Naive thymus-derived CD8-positive, alpha-beta T cell (primary cell): ENCODE measurements around the gene RPH3AL. TPM values are rescaled to one million over a fixed set of nuclear protein-coding genes. Genes with fewer than 3 reads are reported as not detected.
"Not testable (repeated sequence)": the region's sequence is repeated elsewhere in the genome, so short reads cannot be mapped to it uniquely, and the experiment has no call there.

Source experiments
- ATAC-seq, 2 donors: fragments of 150-1000 bp; cut with Tn5 transposase in 1 of 2; sonication (Bioruptor Pico), chemical (Tn5 transposase) in 1 of 2; 1 replicate in 1 of 2; 2 replicates in 1 of 2; pipeline ENCODE4 v1.10.0; 2021; ENCODE audit warnings: mild to moderate bottlenecking in 2 of 2, moderate library complexity in 2 of 2
- POLR2A ChIA-PET: fragments of 350-600 bp; sonication (Branson Sonifier 250); formaldehyde crosslinking; loops from one replicate; lab custom pipeline; 2021; ENCODE audit warnings: antibody characterized with exemption; lab: Charles Lee
- DNase-seq, 10 donors: peaks; one replicate each; pipeline versions ENCODE4 v3.0.0 to v3.0.0-alpha.2; 2020 to 2022
- H3K27ac Mint-ChIP-seq, 10 donors: one replicate each; pipeline ENCODE4 v1.8.0; 2020 to 2022; ENCODE audit warnings: mild to moderate bottlenecking in 10 of 10, mixed read lengths in 10 of 10, moderate library complexity in 4 of 10, inconsistent platforms in 1 of 10
- H3K27me3 Mint-ChIP-seq, 5 donors: one replicate each; pipeline ENCODE4 v1.8.0; 2021 to 2022; ENCODE audit warnings: mixed read lengths in 5 of 5
- H3K36me3 Mint-ChIP-seq, 3 donors: one replicate each; pipeline ENCODE4 v1.8.0; 2020 to 2022; ENCODE audit warnings: mixed read lengths in 3 of 3, mild to moderate bottlenecking in 2 of 3, inconsistent platforms in 1 of 3
- H3K4me1 Mint-ChIP-seq, 4 donors: one replicate each; pipeline ENCODE4 v1.8.0; 2021 to 2022; ENCODE audit warnings: mixed read lengths in 4 of 4
- H3K4me3 Mint-ChIP-seq, 10 donors: one replicate each; pipeline ENCODE4 v1.8.0; 2020 to 2022; ENCODE audit warnings: mild to moderate bottlenecking in 10 of 10, mixed read lengths in 10 of 10, moderate library complexity in 6 of 10, inconsistent platforms in 1 of 10
- H3K9me3 Mint-ChIP-seq, 9 donors: one replicate each; pipeline ENCODE4 v1.8.0; 2020 to 2022; ENCODE audit warnings: mixed read lengths in 9 of 9, mild to moderate bottlenecking in 3 of 9, inconsistent platforms in 1 of 9, moderate library complexity in 1 of 9
- polyA plus RNA-seq, 3 donors: library from polyadenylated mRNA; unstranded; fragments of 300-500 nt; fragmentation: Illumina TruSeq; gene quantifications; one replicate each; pipeline ENCODE4 v1.2.3, GENCODE V29; 2021
- total RNA-seq, 8 experiments: library from RNA in 2 of 8; stranded (reverse) in 2 of 8; gene quantifications; one replicate each; pipeline ENCODE4 v1.2.3 and lab custom pipeline; 2021 to 2026

RPH3AL gene
- total and polyA plus RNA-seq, 5 experiments from 2014 or later, result 1.9 to 30.0 (median 5.7) TPM

DNA sequence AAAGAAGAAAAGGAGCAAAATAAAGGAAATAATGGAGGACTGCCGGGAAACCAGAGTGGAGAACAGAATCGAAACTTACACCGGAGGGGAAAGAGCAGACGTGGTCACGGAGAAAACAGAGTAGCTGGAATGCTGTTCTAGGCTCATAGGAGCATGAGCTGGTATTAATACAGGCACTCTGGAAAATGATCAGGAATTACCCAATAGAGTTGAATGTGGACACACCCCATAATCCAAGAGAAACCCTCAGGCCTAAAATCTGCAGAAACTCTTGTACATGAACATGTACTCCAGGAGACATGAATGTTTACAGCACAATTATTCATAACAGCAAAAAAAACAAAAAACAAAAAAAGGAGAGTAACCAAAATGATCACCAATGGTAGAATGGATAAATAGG, 77.7 kb downstream of the RPH3AL start:
- H3K4me1 Mint-ChIP-seq, result no peaks in the 10 kb centered on the region
- no peak overlapping the region for H3K4me3 Mint-ChIP-seq
- peaks cover 0 to 1% (median 0%) of the 10 kb centered on the region in 5 donors for H3K27me3 Mint-ChIP-seq
- H3K27ac Mint-ChIP-seq, result peak overlapping the region in 2 of 10 donors; percentile 37 to 46
- ATAC-seq (no peak), DNase-seq (no peak)
- no peaks in the 10 kb centered on the region for H3K9me3 Mint-ChIP-seq
- H3K36me3 Mint-ChIP-seq, result peaks cover 0 to 9% (median 0%) of the 10 kb centered on the region in 3 donors
- POLR2A ChIA-PET, result no interaction called here

DNA sequence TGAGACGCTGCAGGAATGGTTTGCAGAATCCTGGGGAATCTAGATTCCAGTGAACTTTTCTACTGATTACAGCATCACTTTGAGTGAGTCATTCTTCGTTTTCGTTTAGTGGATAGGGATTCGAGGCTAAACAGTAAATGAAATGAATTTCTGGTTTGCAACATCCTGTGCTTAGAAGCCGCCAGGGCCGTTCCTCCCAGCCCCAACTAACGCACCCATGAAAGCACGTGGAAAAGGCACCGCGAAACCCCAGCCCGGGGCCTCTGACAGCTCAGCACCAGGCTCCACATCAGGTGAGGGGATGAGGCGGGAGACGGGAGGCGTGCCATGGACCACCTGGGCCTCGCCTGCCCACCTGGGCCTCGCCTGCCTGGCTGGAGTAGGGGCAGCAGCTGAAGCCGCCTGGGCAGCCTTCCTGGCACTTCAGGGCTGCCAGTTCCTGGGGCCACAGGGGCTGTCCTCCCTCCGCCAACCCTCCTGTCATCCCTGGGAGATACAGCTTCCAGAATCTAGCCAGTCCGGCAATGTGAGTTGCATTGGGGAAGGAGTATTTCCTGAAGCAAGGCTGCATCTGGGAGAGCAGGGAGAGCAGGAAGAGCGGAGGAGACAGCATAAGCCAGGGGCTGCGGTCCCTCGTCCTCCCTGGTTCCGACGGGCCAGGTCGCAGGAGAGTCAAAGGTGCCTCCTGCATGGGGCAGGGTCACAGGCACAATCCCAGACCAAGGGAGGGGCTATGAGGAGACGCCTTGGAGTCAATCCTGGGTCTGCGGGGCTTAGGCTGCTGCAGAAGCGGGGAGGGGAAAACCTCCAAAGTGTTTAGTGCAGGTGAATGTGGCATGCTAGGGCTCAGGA, 78.4 kb downstream of the RPH3AL start:
- DNase-seq, result peak in 1 of 10 donors; percentile 21
- ATAC-seq, result no peak
- no peaks in the 10 kb centered on the region for H3K9me3 Mint-ChIP-seq

DNA sequence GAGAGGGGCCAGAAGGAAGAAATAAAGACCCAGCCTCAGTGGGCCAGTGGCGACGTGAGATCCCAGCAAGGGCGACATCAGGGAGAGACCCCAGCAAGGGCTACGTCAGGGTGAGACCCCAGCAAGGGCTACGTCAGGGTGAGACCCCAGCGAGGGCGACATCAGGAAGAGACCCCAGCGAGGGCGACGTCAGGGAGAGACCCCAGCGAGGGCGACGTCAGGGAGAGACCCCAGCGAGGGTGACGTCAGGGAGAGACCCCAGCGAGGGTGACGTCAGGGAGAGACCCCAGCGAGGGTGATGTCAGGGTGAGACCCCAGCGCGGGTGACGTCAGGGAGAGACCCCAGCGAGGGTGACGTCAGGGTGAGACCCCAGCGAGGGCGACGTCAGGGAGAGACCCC, 79.8 kb downstream of the RPH3AL start:
- H3K36me3 Mint-ChIP-seq, H3K4me3 Mint-ChIP-seq, H3K27ac Mint-ChIP-seq, H3K9me3 Mint-ChIP-seq, POLR2A ChIA-PET, H3K27me3 Mint-ChIP-seq, H3K4me1 Mint-ChIP-seq, ATAC-seq: not testable (repeated sequence)
- DNase-seq, result peak in 1 of 10 donors; percentile 24

More for the DNA sequence above, 78.4 kb downstream of the RPH3AL start:
- POLR2A ChIA-PET, result no interaction called here
- Mint-ChIP-seq H3K4me3 (no peak overlapping the region), H3K27ac (peak overlapping the region in 1 of 10 donors; percentile 37), H3K27me3 (peaks cover 0 to 1% (median 0%) of the 10 kb centered on the region in 5 donors), H3K4me1 (no peaks in the 10 kb centered on the region), H3K36me3 (peaks cover 0 to 9% (median 0%) of the 10 kb centered on the region in 3 donors)

- POLR2A ChIA-PET, DNase-seq, H3K4me1 Mint-ChIP-seq, H3K27me3 Mint-ChIP-seq, H3K4me3 Mint-ChIP-seq, ATAC-seq, H3K9me3 Mint-ChIP-seq, H3K36me3 Mint-ChIP-seq, H3K27ac Mint-ChIP-seq: not testable (repeated sequence)
Observed at GRCh38 chr17:271928-272623, 80.5 kb downstream of the RPH3AL start.

DNA sequence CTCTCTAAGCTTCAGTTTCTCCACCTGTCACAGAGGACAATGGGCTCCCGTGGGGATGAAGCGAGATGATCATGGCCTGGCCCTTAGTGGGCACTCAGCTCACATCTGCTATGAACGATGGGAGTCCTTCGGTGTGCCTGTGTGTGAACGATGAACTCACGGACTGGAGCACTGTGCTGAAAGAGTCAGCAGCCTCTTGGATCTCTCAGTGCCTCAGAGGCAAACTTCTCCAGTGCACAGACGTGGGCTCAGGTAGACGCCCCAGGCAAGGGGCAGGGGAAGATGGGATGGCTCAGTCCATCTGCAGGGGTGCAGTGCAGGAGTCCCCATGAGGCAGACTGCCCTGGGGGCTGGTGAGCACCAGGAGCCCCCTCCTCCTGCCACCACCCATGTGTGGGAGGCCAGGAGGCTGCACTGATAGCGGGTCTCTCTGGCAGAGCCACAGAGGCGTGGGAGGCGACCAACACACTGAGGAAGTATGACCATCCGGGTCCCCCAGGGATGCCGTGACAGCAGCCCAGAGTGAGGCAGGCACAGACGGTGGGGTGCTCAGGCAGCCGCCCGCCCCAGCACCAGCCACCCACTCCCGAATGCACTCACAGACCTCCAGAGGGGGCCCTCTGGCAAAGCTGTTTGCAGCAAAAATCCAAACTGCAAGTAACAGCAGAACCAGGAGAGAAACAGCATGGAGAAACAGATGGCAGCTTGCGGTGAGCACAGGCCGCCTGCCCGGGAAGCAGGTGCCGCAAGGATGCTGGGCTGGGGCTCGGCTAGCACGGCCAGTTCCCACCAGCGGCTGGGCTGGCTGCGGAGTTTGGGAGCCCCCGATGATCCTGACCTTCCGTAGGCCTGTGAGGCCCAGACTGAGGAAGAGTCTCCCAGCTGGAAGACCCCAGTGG, 82.7 kb downstream of the RPH3AL start:
- ATAC-seq, result no peak
- Mint-ChIP-seq H3K27me3 (peaks cover 0 to 1% (median 0%) of the 10 kb centered on the region in 5 donors), H3K36me3 (peaks cover 0 to 9% (median 0%) of the 10 kb centered on the region in 3 donors), H3K4me3 (no peak overlapping the region), H3K27ac (no peak overlapping the region), H3K9me3 (no peaks in the 10 kb centered on the region), H3K4me1 (peaks cover 0 to 2% (median 0%) of the 10 kb centered on the region in 4 donors)
- peak in 1 of 10 donors; percentile 59 for DNase-seq
- POLR2A ChIA-PET, result no interaction called here

DNA sequence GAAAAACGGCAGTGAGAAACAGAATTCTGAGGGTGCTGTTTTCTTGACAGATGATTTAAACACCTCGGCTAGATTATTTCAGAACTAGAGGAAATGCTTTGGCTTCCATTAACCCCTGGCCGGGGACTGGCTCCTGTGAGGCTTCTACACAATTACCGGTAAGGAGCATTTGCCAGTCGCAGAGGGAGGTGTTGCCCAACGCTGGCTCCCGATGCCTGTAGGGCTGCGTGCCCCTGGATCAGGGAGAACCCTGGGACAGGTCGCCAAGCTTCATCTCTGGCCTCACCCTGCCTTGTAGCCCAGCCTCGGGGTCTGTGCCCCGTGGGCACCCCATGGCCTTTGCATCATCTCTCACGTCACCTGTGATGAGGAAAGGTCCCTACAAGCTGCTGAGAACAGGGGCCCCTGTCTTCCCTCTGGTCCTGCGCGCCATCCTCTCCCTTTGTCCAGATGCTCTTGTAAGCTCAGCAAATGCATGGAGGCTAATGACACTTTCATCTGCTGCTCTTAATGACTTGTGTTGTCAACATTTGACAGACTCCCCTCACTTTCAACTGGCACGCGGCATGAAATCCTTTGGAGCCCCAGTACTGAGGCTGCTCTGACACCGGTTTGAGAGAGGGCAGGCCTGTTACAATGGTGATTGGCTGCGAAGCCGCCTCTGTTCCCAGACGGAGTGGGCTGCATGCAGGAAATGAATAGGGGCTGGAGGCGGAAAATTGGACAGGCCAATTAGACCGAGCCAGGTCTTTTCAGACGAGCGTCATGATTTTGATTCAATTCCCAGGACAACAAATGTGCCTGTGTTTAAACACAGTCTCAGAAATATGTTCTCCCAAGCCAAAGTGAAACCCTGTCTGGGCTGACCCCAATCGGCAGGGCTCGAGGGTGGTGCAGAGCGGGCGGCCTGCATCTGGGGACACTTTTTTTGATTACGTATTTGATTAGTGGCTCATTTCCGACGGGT, 85.6 kb downstream of the RPH3AL start:
- POLR2A ChIA-PET, result no interaction called here

GRCh38 chr17:266219-266618, 86.4 kb downstream of the RPH3AL start:
- Mint-ChIP-seq H3K4me3 (no peak overlapping the region), H3K36me3 (peaks cover 7 to 25% (median 9%) of the 10 kb centered on the region in 3 donors), H3K4me1 (peaks cover 0 to 2% (median 0%) of the 10 kb centered on the region in 4 donors), H3K9me3 (peaks cover 0 to 12% (median 0%) of the 10 kb centered on the region in 9 donors), H3K27me3 (peaks cover 0 to 9% (median 4%) of the 10 kb centered on the region in 5 donors), H3K27ac (peak overlapping the region in 1 of 10 donors; percentile 65)
- ATAC-seq (no peak), DNase-seq (peak in 2 of 10 donors; percentile 9 to 49)
- POLR2A ChIA-PET, result interaction anchor here (0.7 kb wide), 2 partner anchors 25 to 1336 kb away, joined by 3 read pairs; no protein-coding TSS in a partner anchor

More for the DNA sequence above, 85.6 kb downstream of the RPH3AL start:
- no peak overlapping the region for H3K4me3 Mint-ChIP-seq
- peak in 2 of 10 donors; percentile 14 to 46 for DNase-seq
- peaks cover 0 to 6% (median 0%) of the 10 kb centered on the region in 9 donors for H3K9me3 Mint-ChIP-seq
- H3K27me3 Mint-ChIP-seq, result peaks cover 0 to 9% (median 2%) of the 10 kb centered on the region in 5 donors
- peak overlapping the region in 1 of 10 donors; percentile 22 for H3K27ac Mint-ChIP-seq
- peaks cover 0 to 2% (median 0%) of the 10 kb centered on the region in 4 donors for H3K4me1 Mint-ChIP-seq
- no peak for ATAC-seq
- peaks cover 7 to 23% (median 9%) of the 10 kb centered on the region in 3 donors for H3K36me3 Mint-ChIP-seq

DNA sequence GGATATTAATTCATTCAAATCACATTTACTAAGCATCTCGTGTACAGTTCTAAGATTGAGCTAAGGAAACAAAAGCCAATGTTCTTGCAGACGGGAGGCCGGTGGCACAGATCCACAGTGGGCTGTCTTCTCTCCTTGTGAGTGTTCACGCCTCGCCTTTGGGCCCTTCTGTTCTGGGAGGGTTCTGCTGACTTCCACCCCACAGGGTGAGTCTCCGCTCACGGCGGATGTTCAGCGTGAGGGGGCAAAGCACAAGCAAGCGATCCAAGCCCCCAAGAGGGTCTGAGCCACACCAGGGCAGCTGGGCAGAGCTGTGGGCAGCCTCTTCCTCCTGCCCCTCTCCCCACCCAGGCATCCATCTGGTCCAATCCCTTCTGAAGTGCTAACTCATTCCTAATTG, 86.9 kb downstream of the RPH3AL start:
- peaks cover 0 to 14% (median 5%) of the 10 kb centered on the region in 5 donors for H3K27me3 Mint-ChIP-seq
- ATAC-seq, result no peak

GRCh38 chr17:263773-264172, 88.8 kb downstream of the RPH3AL start:
- Mint-ChIP-seq H3K4me3 (no peak overlapping the region), H3K9me3 (peaks cover 0 to 12% (median 0%) of the 10 kb centered on the region in 9 donors), H3K27ac (no peak overlapping the region), H3K27me3 (peaks cover 0 to 34% (median 5%) of the 10 kb centered on the region in 5 donors), H3K4me1 (peaks cover 0 to 4% (median 2%) of the 10 kb centered on the region in 4 donors), H3K36me3 (peaks cover 7 to 23% (median 11%) of the 10 kb centered on the region in 3 donors)
- ATAC-seq (no peak), DNase-seq (peak in 1 of 10 donors; percentile 11)
- POLR2A ChIA-PET, result no interaction called here

More for the DNA sequence above, 86.9 kb downstream of the RPH3AL start:
- Mint-ChIP-seq H3K27ac (no peak overlapping the region), H3K4me3 (no peak overlapping the region), H3K4me1 (peaks cover 0 to 2% (median 0%) of the 10 kb centered on the region in 4 donors), H3K36me3 (peaks cover 7 to 23% (median 11%) of the 10 kb centered on the region in 3 donors), H3K9me3 (peaks cover 0 to 12% (median 0%) of the 10 kb centered on the region in 9 donors)
- POLR2A ChIA-PET, result interaction anchor here (0.7 kb wide), 2 partner anchors 26 to 1336 kb away, joined by 3 read pairs; no protein-coding TSS in a partner anchor
- DNase-seq, result peak in 1 of 10 donors; percentile 26

DNA sequence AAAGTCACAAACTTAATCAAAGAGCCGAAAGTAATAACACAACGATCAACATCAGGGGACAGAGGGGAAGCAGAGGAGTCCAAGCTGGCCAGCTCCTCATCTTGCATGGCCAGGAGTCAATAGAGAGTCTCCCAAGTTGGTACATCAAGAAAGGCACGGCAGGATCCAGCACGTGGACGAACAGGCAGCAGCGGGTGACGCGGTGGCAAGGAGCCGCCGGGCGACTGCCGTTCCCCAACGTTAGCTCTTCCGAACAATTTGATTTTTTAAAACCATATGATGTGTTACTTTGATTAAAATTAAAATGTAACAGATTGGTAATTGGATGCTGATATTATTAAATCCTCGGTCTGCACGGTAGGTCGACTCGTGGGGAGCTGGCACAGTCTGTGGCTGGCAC, 89.3 kb downstream of the RPH3AL start:
- ATAC-seq (no peak), DNase-seq (peak in 1 of 10 donors; percentile 5)
- POLR2A ChIA-PET, result no interaction called here
- Mint-ChIP-seq H3K4me3 (no peak overlapping the region), H3K36me3 (peaks cover 7 to 23% (median 11%) of the 10 kb centered on the region in 3 donors), H3K9me3 (peaks cover 0 to 12% (median 0%) of the 10 kb centered on the region in 9 donors), H3K27ac (peak overlapping the region in 1 of 10 donors; percentile 33), H3K4me1 (peaks cover 0 to 6% (median 2%) of the 10 kb centered on the region in 4 donors), H3K27me3 (peaks cover 0 to 39% (median 7%) of the 10 kb centered on the region in 5 donors)

DNA sequence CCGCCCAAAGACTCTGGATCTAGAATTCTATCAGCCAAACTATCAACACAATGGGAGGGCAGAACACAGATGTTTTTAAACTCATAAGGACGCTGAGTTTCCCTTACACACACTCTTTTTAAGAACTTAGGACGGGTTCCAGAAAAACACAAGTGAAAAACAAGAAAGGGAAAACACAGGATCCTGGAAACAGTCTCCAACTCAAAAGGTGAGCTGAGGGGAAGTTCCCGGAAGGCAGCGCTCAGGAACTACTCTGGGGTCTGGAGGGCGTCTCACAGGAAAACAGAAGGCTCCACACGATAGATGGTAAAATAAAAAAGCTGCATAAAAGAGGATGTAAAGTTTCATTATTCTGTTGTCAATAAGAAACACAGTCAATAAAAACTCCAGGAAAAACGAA, 91.0 kb downstream of the RPH3AL start:
- H3K4me1 Mint-ChIP-seq, result peaks cover 0 to 11% (median 2%) of the 10 kb centered on the region in 4 donors
- H3K9me3 Mint-ChIP-seq, result peaks cover 0 to 12% (median 0%) of the 10 kb centered on the region in 9 donors
- DNase-seq (peak in 1 of 10 donors; percentile 15), ATAC-seq (no peak)
- H3K27me3 Mint-ChIP-seq, result peaks cover 0 to 41% (median 9%) of the 10 kb centered on the region in 5 donors
- H3K27ac Mint-ChIP-seq, result no peak overlapping the region
- peaks cover 7 to 23% (median 11%) of the 10 kb centered on the region in 3 donors for H3K36me3 Mint-ChIP-seq
- POLR2A ChIA-PET, result no interaction called here
- no peak overlapping the region for H3K4me3 Mint-ChIP-seq
